OCI-LY3 (cell line): ENCODE results near the gene SCAMP5.

Experiments used
- H2AFZ ChIP-seq: fragments of 200-600, 300-600 bp; shearing (Covaris generic); 2 replicates; pipeline ENCODE4 v1.6.0; 2014; ENCODE audit warnings: antibody characterized with exemption, low read depth, low read length
- H3K27ac ChIP-seq: fragments of 200-600, 300-600 bp; sonication (generic); 2 replicates; pipeline ENCODE4 v1.5.1; 2014; ENCODE audit warnings: mild to moderate bottlenecking, low read length, moderate library complexity, mixed read lengths
- H3K27me3 ChIP-seq: fragments of 200-600, 300-600 bp; sonication (generic); 2 replicates; pipeline ENCODE4 v1.6.1; 2014; ENCODE audit warnings: low read depth, low read length, mixed read lengths
- H3K36me3 ChIP-seq: fragments of 200-600, 300-600 bp; sonication (generic); replicated peaks from 2 replicates; pipeline ENCODE3; 2014; ENCODE audit warnings: low read depth, low read length, mixed read lengths
- H3K4me1 ChIP-seq: fragments of 300-600, 200-600 bp; sonication (generic); 2 replicates; pipeline ENCODE4 v1.6.1; 2014; ENCODE audit warnings: low read length, mixed read lengths
- H3K4me2 ChIP-seq: fragments of 200-600, 300-600 bp; sonication (generic); 2 replicates; pipeline ENCODE4 v1.6.1; 2014; ENCODE audit warnings: low read length, mixed read lengths
- H3K4me3 ChIP-seq: fragments of 300-600, 200-600 bp; sonication (generic); 2 replicates; pipeline ENCODE4 v1.5.1; 2014; ENCODE audit warnings: antibody characterized with exemption, mild to moderate bottlenecking, low read length, moderate library complexity
- H3K79me2 ChIP-seq: fragments of 300-600, 200-600 bp; shearing (Covaris generic); 2 replicates; pipeline ENCODE4 v1.6.1; 2014; ENCODE audit warnings: mild to moderate bottlenecking, low read length, mixed read lengths
- H3K9ac ChIP-seq: fragments of 300-600, 200-600 bp; shearing (Covaris generic); 2 replicates; pipeline ENCODE4 v1.6.0; 2014; ENCODE audit warnings: mild to moderate bottlenecking, low read length, moderate library complexity
- H3K9me3 ChIP-seq: fragments of 200-600, 300-600 bp; shearing (Covaris generic); 2 replicates; pipeline ENCODE4 v1.6.1; 2014; ENCODE audit warnings: low read length, mixed read lengths; ENCODE audit not compliant: insufficient read depth
- H4K20me1 ChIP-seq: fragments of 200-600, 300-600 bp; sonication (generic); 2 replicates; pipeline ENCODE4 v1.6.1; 2016; ENCODE audit warnings: low read length, mixed read lengths; ENCODE audit not compliant: insufficient read depth
- CTCF ChIP-seq: fragments of 200-600, 300-600 bp; sonication (generic); IDR thresholded peaks from 2 replicates; pipeline ENCODE4 v1.5.1; 2014; ENCODE audit warnings: antibody characterized with exemption, low read length, low read depth
- EZH2phosphoT487 ChIP-seq: fragments of 200-600 bp; shearing (Covaris generic); IDR thresholded peaks from 2 replicates; pipeline ENCODE4 v1.6.1; 2018; ENCODE audit warnings: antibody characterized with exemption, mixed run types, low read depth

SCAMP5 gene, protein sequence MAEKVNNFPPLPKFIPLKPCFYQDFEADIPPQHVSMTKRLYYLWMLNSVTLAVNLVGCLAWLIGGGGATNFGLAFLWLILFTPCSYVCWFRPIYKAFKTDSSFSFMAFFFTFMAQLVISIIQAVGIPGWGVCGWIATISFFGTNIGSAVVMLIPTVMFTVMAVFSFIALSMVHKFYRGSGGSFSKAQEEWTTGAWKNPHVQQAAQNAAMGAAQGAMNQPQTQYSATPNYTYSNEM

DNA sequence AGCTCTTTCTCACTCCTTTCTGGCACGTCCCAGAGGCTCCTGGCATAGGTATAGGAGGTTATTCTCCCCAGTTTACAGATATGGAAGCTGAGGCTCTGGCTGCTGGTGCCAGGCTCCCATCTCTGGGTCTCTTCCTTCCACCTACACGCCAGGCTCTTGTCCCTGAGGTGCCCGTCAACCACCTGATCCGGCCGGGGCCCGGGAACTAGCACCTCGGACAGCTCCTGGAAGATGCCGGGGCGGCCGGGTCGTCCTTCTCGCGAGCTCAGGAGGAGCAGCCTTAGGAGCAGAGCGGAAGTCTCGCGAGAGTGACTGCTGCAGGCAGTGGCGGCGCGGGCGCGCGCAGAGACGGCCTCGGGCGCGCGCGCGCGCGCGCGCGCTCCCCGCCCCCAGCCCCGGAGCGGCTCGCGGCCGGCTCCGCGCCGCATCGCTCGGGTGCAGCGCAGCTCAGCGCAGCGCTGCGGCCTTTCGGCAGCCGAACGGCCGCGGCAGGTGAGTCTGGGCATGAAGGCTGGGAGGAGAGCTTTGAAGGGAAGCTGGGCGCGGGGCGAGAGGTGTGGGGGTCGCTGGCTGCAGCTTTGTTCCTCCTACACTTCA is at the start of gene SCAMP5:
Gene SCAMP5, plus strand, starts transcription at position 382 of the 597 bp plus-strand sequence. CDS start 16,277 bp downstream, outside the sequence.
- no peaks in the 10 kb centered on the region for H3K36me3 ChIP-seq
- peak within 1 kb of the TSS; percentile 92 for H3K4me3 ChIP-seq
- peak within 1 kb of the TSS; percentile 22; the same call in 1 of the 2 replicates for H3K27ac ChIP-seq
- H4K20me1 ChIP-seq = no peaks in the 10 kb centered on the region
- H3K9ac ChIP-seq = peak within 1 kb of the TSS; percentile 89
- peaks cover 20% of the 10 kb centered on the region; the same call in 1 of the 2 replicates for H3K27me3 ChIP-seq
- TF ChIP-seq CTCF (no peak), EZH2phosphoT487 (no peak)
- H3K79me2 ChIP-seq = no peaks in the 10 kb centered on the region; the same call in 1 of the 2 replicates
- H3K4me1 ChIP-seq = peaks cover 19% of the 10 kb centered on the region
- H2AFZ ChIP-seq = peak within 1 kb of the TSS; percentile 89
- peak within 1 kb of the TSS; percentile 89 for H3K4me2 ChIP-seq
- no peaks in the 10 kb centered on the region for H3K9me3 ChIP-seq

GRCh38 chr15:74950078-74950908 is 45.1 kb upstream of the SCAMP5 start:
- Histone ChIP-seq H3K27me3 (no peaks in the 10 kb centered on the region; the same call in 1 of the 2 replicates), H4K20me1 (no peaks in the 10 kb centered on the region), H2AFZ (0 out of 2 replicates have a peak overlapping the region, but pooled peaks have one; percentile 15), H3K9me3 (no peaks in the 10 kb centered on the region), H3K4me3 (no peak overlapping the region), H3K9ac (no peak overlapping the region), H3K79me2 (no peaks in the 10 kb centered on the region), H3K4me2 (peak overlapping the region; percentile 36), H3K36me3 (no peaks in the 10 kb centered on the region), H3K27ac (no peak overlapping the region), H3K4me1 (0 out of 2 replicates have a peak, but pooled peaks cover 3% of the 10 kb centered on the region)
- peak; percentile 99 for TF ChIP-seq CTCF
- no peak for TF ChIP-seq EZH2phosphoT487

DNA sequence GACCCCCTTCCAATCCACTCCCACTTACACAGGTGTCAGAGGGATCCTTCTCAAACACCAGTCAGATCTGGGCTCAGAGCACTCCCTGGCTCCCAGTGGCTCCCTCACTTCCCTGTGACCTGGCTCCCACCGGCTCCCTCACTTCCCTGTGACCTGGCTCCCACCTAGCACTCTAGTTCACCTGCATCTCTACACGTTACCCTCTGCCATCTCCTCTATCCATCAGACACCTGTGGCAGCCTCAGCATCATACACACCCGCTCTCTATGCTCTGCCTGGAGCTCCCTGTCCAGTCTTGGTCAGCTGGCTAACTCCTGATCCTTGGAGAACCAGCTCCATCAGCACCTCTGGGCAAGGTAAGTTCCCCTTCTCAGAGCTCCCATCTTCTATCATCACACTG is 44.4 kb upstream of the SCAMP5 start:
- H3K9me3 ChIP-seq = no peaks in the 10 kb centered on the region
- H3K4me1 ChIP-seq = 0 out of 2 replicates have a peak, but pooled peaks cover 3% of the 10 kb centered on the region
- H4K20me1 ChIP-seq = no peaks in the 10 kb centered on the region
- H3K4me3 ChIP-seq = no peak overlapping the region
- H3K27ac ChIP-seq = no peak overlapping the region
- no peak overlapping the region for H3K4me2 ChIP-seq
- H3K36me3 ChIP-seq = no peaks in the 10 kb centered on the region
- H2AFZ ChIP-seq = no peak overlapping the region
- no peaks in the 10 kb centered on the region for H3K27me3 ChIP-seq
- no peak overlapping the region for H3K9ac ChIP-seq
- no peak for TF ChIP-seq EZH2phosphoT487
- no peak for TF ChIP-seq CTCF
- no peaks in the 10 kb centered on the region for H3K79me2 ChIP-seq

DNA sequence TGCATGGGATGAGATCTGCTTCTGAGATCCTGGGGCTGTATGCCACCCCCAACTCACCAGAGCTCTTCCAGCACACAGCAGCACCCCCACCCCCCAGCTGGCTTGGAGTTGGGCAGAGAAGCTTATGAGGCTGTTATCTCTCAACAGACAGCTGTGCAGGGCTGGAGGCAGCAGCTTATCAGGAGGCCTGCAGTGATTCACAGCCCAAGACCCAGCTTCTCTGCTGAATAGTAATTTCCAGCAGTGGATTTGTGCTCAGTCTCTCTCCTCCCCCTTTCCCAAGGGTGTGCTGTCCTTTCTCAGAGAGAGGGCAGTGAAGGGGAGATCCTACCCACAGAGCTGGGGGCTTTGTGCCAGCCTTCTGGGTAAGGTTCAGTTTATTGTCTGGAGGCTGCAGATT is 40.8 kb upstream of the SCAMP5 start:
- H3K9ac ChIP-seq = no peak overlapping the region
- H3K27me3 ChIP-seq = no peaks in the 10 kb centered on the region
- 0 out of 2 replicates have a peak, but pooled peaks cover 3% of the 10 kb centered on the region for H3K4me1 ChIP-seq

More for the DNA sequence above, 40.8 kb upstream of the SCAMP5 start:
- H2AFZ ChIP-seq = no peak overlapping the region
- H3K36me3 ChIP-seq = no peaks in the 10 kb centered on the region
- no peak overlapping the region for H3K4me3 ChIP-seq
- H4K20me1 ChIP-seq = no peaks in the 10 kb centered on the region
- TF ChIP-seq CTCF (no peak), EZH2phosphoT487 (no peak)
- H3K79me2 ChIP-seq = no peaks in the 10 kb centered on the region
- no peak overlapping the region for H3K4me2 ChIP-seq
- no peak overlapping the region for H3K27ac ChIP-seq
- H3K9me3 ChIP-seq = no peaks in the 10 kb centered on the region
